Activated naive CD8-positive, alpha-beta T cell treated with anti-CD3 and anti-CD28 coated beads, Interleukin-2, amount 50 U/mL, for 24 hours (primary cell): ENCODE results near the gene SPAG7.

Source experiments
- ATAC-seq: fragments of 150-1000 bp; cut with Tn5 transposase; one replicate; pipeline ENCODE4 v1.10.0; 2021
- DNase-seq: peaks from one replicate; pipeline ENCODE4 v3.0.0; 2021
- H3K27ac Mint-ChIP-seq: one replicate; pipeline ENCODE4 v1.8.0; 2021; ENCODE audit warnings: mild to moderate bottlenecking, mixed read lengths
- H3K27me3 Mint-ChIP-seq: one replicate; pipeline ENCODE4 v1.8.0; 2021; ENCODE audit warnings: mixed read lengths
- H3K36me3 Mint-ChIP-seq: one replicate; pipeline ENCODE4 v1.8.0; 2021; ENCODE audit warnings: low read depth, mixed read lengths
- H3K4me1 Mint-ChIP-seq: one replicate; pipeline ENCODE4 v1.8.0; 2021; ENCODE audit warnings: mixed read lengths
- H3K4me3 Mint-ChIP-seq: one replicate; pipeline ENCODE4 v1.8.0; 2021; ENCODE audit warnings: mild to moderate bottlenecking, moderate library complexity, mixed read lengths
- H3K9me3 Mint-ChIP-seq: one replicate; pipeline ENCODE4 v1.8.0; 2021; ENCODE audit warnings: mixed read lengths

Gene SPAG7

GRCh38 chr17:4968486-4969046 lies 949 bp upstream of the SPAG7 start:
- Mint-ChIP-seq H3K27me3 (peaks cover 4% of the 10 kb centered on the region), H3K27ac (no peak overlapping the region), H3K9me3 (no peaks in the 10 kb centered on the region), H3K4me1 (peaks cover 42% of the 10 kb centered on the region), H3K4me3 (no peak overlapping the region), H3K36me3 (peaks cover 39% of the 10 kb centered on the region)
- ATAC-seq (no peak), DNase-seq (peak; percentile 58)

- H3K27ac Mint-ChIP-seq, result no peak overlapping the region
- peak; percentile 78 for ATAC-seq
- no peak overlapping the region for H3K4me3 Mint-ChIP-seq
These were observed 626 bp downstream of the SPAG7 start for GRCh38 chr17:4966844-4967538.

GRCh38 chr17:4965311-4965986 lies 2.2 kb downstream of the SPAG7 start:
- no peak overlapping the region for H3K27ac Mint-ChIP-seq
- H3K27me3 Mint-ChIP-seq, result peaks cover 4% of the 10 kb centered on the region
- H3K4me3 Mint-ChIP-seq, result peak overlapping the region; percentile 46
- peaks cover 24% of the 10 kb centered on the region for H3K36me3 Mint-ChIP-seq
- no peaks in the 10 kb centered on the region for H3K9me3 Mint-ChIP-seq
- no peak for DNase-seq
- no peak for ATAC-seq
- peaks cover 33% of the 10 kb centered on the region for H3K4me1 Mint-ChIP-seq

More at GRCh38 chr17:4966844-4967538, 626 bp downstream of the SPAG7 start:
- Mint-ChIP-seq H3K27me3 (peaks cover 4% of the 10 kb centered on the region), H3K9me3 (no peaks in the 10 kb centered on the region), H3K36me3 (peaks cover 33% of the 10 kb centered on the region), H3K4me1 (peaks cover 42% of the 10 kb centered on the region)
- peak; percentile 89 for DNase-seq

GRCh38 chr17:4960279-4960922 lies 7.2 kb downstream of the SPAG7 start:
- peaks cover 9% of the 10 kb centered on the region for H3K36me3 Mint-ChIP-seq
- ATAC-seq (no peak), DNase-seq (no peak)
- H3K27ac Mint-ChIP-seq, result no peak overlapping the region
- H3K4me3 Mint-ChIP-seq, result no peak overlapping the region
- no peaks in the 10 kb centered on the region for H3K9me3 Mint-ChIP-seq
- H3K4me1 Mint-ChIP-seq, result peaks cover 6% of the 10 kb centered on the region
- H3K27me3 Mint-ChIP-seq, result no peaks in the 10 kb centered on the region

- peak overlapping the region; percentile 6 for H3K27ac Mint-ChIP-seq
- H3K27me3 Mint-ChIP-seq, result no peaks in the 10 kb centered on the region
- H3K9me3 Mint-ChIP-seq, result no peaks in the 10 kb centered on the region
- ATAC-seq, result no peak
- DNase-seq, result no peak
- peaks cover 5% of the 10 kb centered on the region for H3K36me3 Mint-ChIP-seq
- peaks cover 2% of the 10 kb centered on the region for H3K4me1 Mint-ChIP-seq
- H3K4me3 Mint-ChIP-seq, result no peak overlapping the region
These were observed 8.2 kb downstream of the SPAG7 start for GRCh38 chr17:4959261-4959965.

- H3K27ac Mint-ChIP-seq, result no peak overlapping the region
- ATAC-seq (no peak), DNase-seq (no peak)
- no peaks in the 10 kb centered on the region for H3K27me3 Mint-ChIP-seq
- H3K4me1 Mint-ChIP-seq, result peaks cover 2% of the 10 kb centered on the region
- H3K9me3 Mint-ChIP-seq, result no peaks in the 10 kb centered on the region
- H3K36me3 Mint-ChIP-seq, result peaks cover 8% of the 10 kb centered on the region
- no peak overlapping the region for H3K4me3 Mint-ChIP-seq
These were observed 9.5 kb downstream of the SPAG7 start for GRCh38 chr17:4958102-4958501.

- H3K9me3 Mint-ChIP-seq, result no peaks in the 10 kb centered on the region
- peaks cover 3% of the 10 kb centered on the region for H3K4me1 Mint-ChIP-seq
- no peaks in the 10 kb centered on the region for H3K27me3 Mint-ChIP-seq
- peak; percentile 5 for ATAC-seq
- peak; percentile 60 for DNase-seq
- peaks cover 7% of the 10 kb centered on the region for H3K36me3 Mint-ChIP-seq
- H3K4me3 Mint-ChIP-seq, result no peak overlapping the region
- H3K27ac Mint-ChIP-seq, result no peak overlapping the region
These were observed 11.0 kb downstream of the SPAG7 start for GRCh38 chr17:4956493-4957061.

GRCh38 chr17:4955091-4955490 lies 12.5 kb downstream of the SPAG7 start:
- Mint-ChIP-seq H3K27me3 (no peaks in the 10 kb centered on the region), H3K9me3 (no peaks in the 10 kb centered on the region), H3K4me1 (peaks cover 18% of the 10 kb centered on the region), H3K27ac (no peak overlapping the region), H3K4me3 (no peak overlapping the region), H3K36me3 (peaks cover 3% of the 10 kb centered on the region)
- DNase-seq, result no peak
- ATAC-seq, result no peak

- no peak overlapping the region for H3K4me3 Mint-ChIP-seq
These were observed 14.1 kb downstream of the SPAG7 start for GRCh38 chr17:4953451-4953961.

GRCh38 chr17:4951486-4951885 lies 16.1 kb downstream of the SPAG7 start:
- no peak for DNase-seq
- ATAC-seq, result no peak
- Mint-ChIP-seq H3K27me3 (peaks cover 1% of the 10 kb centered on the region), H3K36me3 (peaks cover 13% of the 10 kb centered on the region), H3K4me3 (peak overlapping the region; percentile 99), H3K27ac (peak overlapping the region; percentile 92), H3K9me3 (no peaks in the 10 kb centered on the region), H3K4me1 (peaks cover 24% of the 10 kb centered on the region)

More at GRCh38 chr17:4953451-4953961, 14.1 kb downstream of the SPAG7 start:
- DNase-seq (no peak), ATAC-seq (no peak)
- Mint-ChIP-seq H3K4me1 (peaks cover 20% of the 10 kb centered on the region), H3K9me3 (no peaks in the 10 kb centered on the region), H3K27me3 (peaks cover 1% of the 10 kb centered on the region), H3K27ac (no peak overlapping the region), H3K36me3 (peaks cover 3% of the 10 kb centered on the region)

- Mint-ChIP-seq H3K36me3 (peaks cover 20% of the 10 kb centered on the region), H3K27me3 (peaks cover 1% of the 10 kb centered on the region), H3K4me1 (peaks cover 29% of the 10 kb centered on the region), H3K27ac (peak within 1 kb of the TSS; percentile 92), H3K9me3 (no peaks in the 10 kb centered on the region), H3K4me3 (peak within 1 kb of the TSS; percentile 99)
- ATAC-seq (no peak), DNase-seq (peak; percentile 28)
These were observed 16.8 kb downstream of the SPAG7 start, which contains the start of gene ENO3 for GRCh38 chr17:4950746-4951204. TSS of gene ENO3 (plus strand) at chr17:4951119. CDS start at chr17:4951830, 711 bp downstream.

- H3K4me3 Mint-ChIP-seq, result peak overlapping the region; percentile 99
- no peaks in the 10 kb centered on the region for H3K9me3 Mint-ChIP-seq
- H3K27me3 Mint-ChIP-seq, result peaks cover 1% of the 10 kb centered on the region
- DNase-seq, result peak; percentile 48
- H3K36me3 Mint-ChIP-seq, result peaks cover 26% of the 10 kb centered on the region
- ATAC-seq, result peak; percentile 11
- peak overlapping the region; percentile 92 for H3K27ac Mint-ChIP-seq
- peaks cover 35% of the 10 kb centered on the region for H3K4me1 Mint-ChIP-seq
These were observed 17.4 kb downstream of the SPAG7 start for GRCh38 chr17:4950075-4950745.
